Upper lobe of left lung (tissue), 6 donors: ENCODE measurements around the gene CHAT. TPM values are rescaled to one million over a fixed set of nuclear protein-coding genes. Genes with fewer than 3 reads are reported as not detected.

Source experiments
- ATAC-seq, 2 donors: fragments of 200-7000 bp; cut with Tn5 transposase; one replicate each; pipeline ENCODE4 v1.9.1; 2022; ENCODE audit warnings: mild to moderate bottlenecking in 2 of 2, moderate library complexity in 2 of 2; ENCODE audit not compliant: low FRiP score in 2 of 2
- DNase-seq, 2 donors: peaks; one replicate each; pipeline ENCODE4 v3.0.0-alpha.2; 2019 to 2020
- H3K27ac ChIP-seq, 4 donors: fragments of 200-600 bp; sonication (generic); one replicate each; pipeline ENCODE4 v1.5.1; 2016 to 2019
- H3K27me3 ChIP-seq, 4 donors: fragments of 200-600 bp; sonication (generic); one replicate each; pipeline ENCODE4 v1.5.1; 2017 to 2019
- H3K36me3 ChIP-seq, 4 donors: fragments of 200-600 bp; sonication (generic); one replicate each; pipeline ENCODE4 v1.5.1; 2016 to 2019
- H3K4me1 ChIP-seq, 4 donors: fragments of 200-600 bp; sonication (generic); one replicate each; pipeline ENCODE4 v1.5.1; 2018 to 2019
- H3K4me3 ChIP-seq, 4 donors: fragments of 200-600 bp; sonication (generic); one replicate each; pipeline ENCODE4 v1.5.1; 2017 to 2019; ENCODE audit warnings: mild to moderate bottlenecking in 2 of 4, moderate library complexity in 1 of 4
- H3K9me3 ChIP-seq, 4 donors: fragments of 200-600 bp; sonication (generic); one replicate each; pipeline ENCODE4 v1.5.1; 2018 to 2019
- EP300 ChIP-seq, 4 donors: sonication (generic); formaldehyde crosslinking; IDR thresholded peaks; one replicate each; pipeline ENCODE4 v1.5.1; 2017; ENCODE audit warnings: antibody characterized with exemption in 4 of 4, control low read depth in 2 of 4
- POLR2A ChIP-seq, 4 donors: fragments of 450-650 bp; IDR thresholded peaks; one replicate each; pipeline ENCODE4 v1.5.1; 2016 to 2017; ENCODE audit warnings: antibody characterized with exemption in 4 of 4, mild to moderate bottlenecking in 2 of 4
- POLR2AphosphoS5 ChIP-seq, 2 donors: sonication (generic); formaldehyde crosslinking; IDR thresholded peaks; one replicate each; pipeline ENCODE4 v1.5.1; 2017; ENCODE audit warnings: antibody characterized with exemption in 2 of 2
- WGBS, 2 donors: methylation state at CpG; one replicate each; pipeline ENCODE4 v1.1.5; 2017 to 2018; 5-methylcytosine and 5-hydroxymethylcytosine counted together
- total RNA-seq, 6 donors: library from RNA; depleted of rRNA in 4 of 6; stranded (reverse); fragments of >200 nt in 4 of 6; gene quantifications; one replicate each; pipeline versions ENCODE4 v1.1.0 to v1.2.1, GENCODE V29; 2016 to 2021
- TF ChIP-seq, protein P1 (sequence below), 6 experiments: fragments of 450-650 bp in 4 of 6; fragments of 200-600 bp in 2 of 6; sonication (generic) in 2 of 6; IDR thresholded peaks; one replicate each; pipeline ENCODE4 v1.5.1; 2016 to 2019; ENCODE audit warnings: antibody characterized with exemption in 6 of 6
- donor health status: DM: no; HTN: no; CAD: no; lungs with moderate emphysema.
- donor health status: DM: no; HTN: yes; CAD: no; lungs with severe emphysema.

CHAT gene
- total RNA-seq, 6 donors from 2014 or later: not detected

DNA sequence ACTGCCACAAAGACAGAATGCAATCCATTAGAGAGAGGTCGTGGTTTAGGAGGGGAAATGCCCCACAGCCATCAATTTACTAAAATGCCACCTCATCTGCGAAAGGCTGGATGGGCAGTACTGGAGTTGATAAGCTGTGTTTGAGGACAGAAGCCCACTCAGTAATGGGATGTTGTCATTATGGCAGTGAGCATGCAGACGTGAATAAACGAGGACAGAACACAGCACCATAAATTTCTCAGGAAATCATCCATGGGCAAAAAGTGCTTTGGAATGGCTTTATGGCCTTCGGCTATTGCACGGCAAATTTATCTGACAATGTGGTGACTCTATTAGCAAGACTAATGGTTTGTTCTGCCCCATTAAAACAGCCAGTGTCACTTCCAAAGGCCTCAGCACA is 49.8 kb downstream of the CHAT start:
- WGBS, 2 donors: 78 to 80% methylated on average over 6 of the region's 6 CpGs
- H3K36me3 ChIP-seq: no peaks in the 10 kb centered on the region
- no peak for DNase-seq
- H3K27ac ChIP-seq: no peak overlapping the region
- no peaks in the 10 kb centered on the region for H3K27me3 ChIP-seq
- no peak for ATAC-seq
- H3K4me1 ChIP-seq: no peaks in the 10 kb centered on the region
- H3K9me3 ChIP-seq: peaks cover 0 to 8% (median 3%) of the 10 kb centered on the region in 4 donors
- TF ChIP-seq POLR2A (IDR thresholded peaks at IDR 0.05) (no peak), EP300 (IDR thresholded peaks at IDR 0.05) (no peak), POLR2AphosphoS5 (IDR thresholded peaks at IDR 0.05) (no peak)
- TF ChIP-seq, protein P1, sequence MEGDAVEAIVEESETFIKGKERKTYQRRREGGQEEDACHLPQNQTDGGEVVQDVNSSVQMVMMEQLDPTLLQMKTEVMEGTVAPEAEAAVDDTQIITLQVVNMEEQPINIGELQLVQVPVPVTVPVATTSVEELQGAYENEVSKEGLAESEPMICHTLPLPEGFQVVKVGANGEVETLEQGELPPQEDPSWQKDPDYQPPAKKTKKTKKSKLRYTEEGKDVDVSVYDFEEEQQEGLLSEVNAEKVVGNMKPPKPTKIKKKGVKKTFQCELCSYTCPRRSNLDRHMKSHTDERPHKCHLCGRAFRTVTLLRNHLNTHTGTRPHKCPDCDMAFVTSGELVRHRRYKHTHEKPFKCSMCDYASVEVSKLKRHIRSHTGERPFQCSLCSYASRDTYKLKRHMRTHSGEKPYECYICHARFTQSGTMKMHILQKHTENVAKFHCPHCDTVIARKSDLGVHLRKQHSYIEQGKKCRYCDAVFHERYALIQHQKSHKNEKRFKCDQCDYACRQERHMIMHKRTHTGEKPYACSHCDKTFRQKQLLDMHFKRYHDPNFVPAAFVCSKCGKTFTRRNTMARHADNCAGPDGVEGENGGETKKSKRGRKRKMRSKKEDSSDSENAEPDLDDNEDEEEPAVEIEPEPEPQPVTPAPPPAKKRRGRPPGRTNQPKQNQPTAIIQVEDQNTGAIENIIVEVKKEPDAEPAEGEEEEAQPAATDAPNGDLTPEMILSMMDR (IDR thresholded peaks at IDR 0.05): no peak
- H3K4me3 ChIP-seq: no peak overlapping the region

- no peak overlapping the region for H3K27ac ChIP-seq
- no peaks in the 10 kb centered on the region for H3K36me3 ChIP-seq
- no peaks in the 10 kb centered on the region for H3K27me3 ChIP-seq
- no peak for ATAC-seq
- 56 to 84% methylated on average over 2 to 7 of the region's 7 CpGs for WGBS, 2 donors
- TF ChIP-seq POLR2A (IDR thresholded peaks at IDR 0.05) (no peak), POLR2AphosphoS5 (IDR thresholded peaks at IDR 0.05) (no peak), EP300 (IDR thresholded peaks at IDR 0.05) (no peak)
- TF ChIP-seq, protein P1 (IDR thresholded peaks at IDR 0.05): no peak
- no peaks in the 10 kb centered on the region for H3K4me1 ChIP-seq
- no peak for DNase-seq
- H3K9me3 ChIP-seq: peaks cover 0 to 8% (median 2%) of the 10 kb centered on the region in 4 donors
- no peak overlapping the region for H3K4me3 ChIP-seq
Observed at GRCh38 chr10:49664006-49664841, 50.4 kb downstream of the CHAT start.

GRCh38 chr10:49664842-49665355 is 51.1 kb downstream of the CHAT start:
- no peaks in the 10 kb centered on the region for H3K27me3 ChIP-seq
- no peaks in the 10 kb centered on the region for H3K4me1 ChIP-seq
- no peak overlapping the region for H3K27ac ChIP-seq
- no peak for ATAC-seq
- no peak overlapping the region for H3K4me3 ChIP-seq
- no peaks in the 10 kb centered on the region for H3K36me3 ChIP-seq
- DNase-seq: no peak
- peaks cover 0 to 3% (median 0%) of the 10 kb centered on the region in 4 donors for H3K9me3 ChIP-seq
- TF ChIP-seq POLR2AphosphoS5 (IDR thresholded peaks at IDR 0.05) (no peak), POLR2A (IDR thresholded peaks at IDR 0.05) (no peak), EP300 (IDR thresholded peaks at IDR 0.05) (no peak)
- TF ChIP-seq, protein P1 (IDR thresholded peaks at IDR 0.05): no peak
- 77 to 81% methylated on average over 4 of the region's 4 CpGs for WGBS, 2 donors

GRCh38 chr10:49666054-49666615 is 52.3 kb downstream of the CHAT start:
- Histone ChIP-seq H3K4me3 (no peak overlapping the region), H3K9me3 (no peaks in the 10 kb centered on the region), H3K4me1 (no peaks in the 10 kb centered on the region), H3K27ac (no peak overlapping the region), H3K36me3 (no peaks in the 10 kb centered on the region), H3K27me3 (no peaks in the 10 kb centered on the region)
- 37 to 48% methylated on average over 2 of the region's 2 CpGs for WGBS, 2 donors
- DNase-seq (no peak), ATAC-seq (no peak)
- TF ChIP-seq POLR2A (IDR thresholded peaks at IDR 0.05): no peak
- TF ChIP-seq, protein P1 (IDR thresholded peaks at IDR 0.05): no peak
